HUES6 (cell line): ENCODE measurements around the gene PLCD1.
"Not testable (repeated sequence)": the region's sequence is repeated elsewhere in the genome, so short reads cannot be mapped to it uniquely, and the experiment has no call there.

Source experiments
- H3K27ac ChIP-seq: 2 replicates; pipeline ENCODE4 v1.7.0; 2013; ENCODE audit warnings: low read depth, mild to moderate bottlenecking, low read length, inconsistent platforms
- H3K27me3 ChIP-seq: 2 replicates; pipeline ENCODE4 v1.6.1; 2013; ENCODE audit warnings: low read length; ENCODE audit not compliant: control insufficient read depth, insufficient read depth
- H3K36me3 ChIP-seq: 2 replicates; pipeline ENCODE4 v1.6.1; 2013; ENCODE audit warnings: low read length; ENCODE audit not compliant: control insufficient read depth, insufficient read depth
- H3K4me1 ChIP-seq: 2 replicates; pipeline ENCODE4 v1.6.1; 2013; ENCODE audit warnings: low read length; ENCODE audit not compliant: control insufficient read depth, insufficient read depth
- H3K4me3 ChIP-seq: 2 replicates; pipeline ENCODE4 v1.5.1; 2013; ENCODE audit warnings: low read depth, low read length
- H3K9ac ChIP-seq: one replicate; pipeline ENCODE4 v1.6.1; 2013; ENCODE audit warnings: mild to moderate bottlenecking, low read length
- H3K9me3 ChIP-seq: 2 replicates; pipeline ENCODE4 v1.6.1; 2013; ENCODE audit warnings: low read depth, low read length; ENCODE audit not compliant: control insufficient read depth, insufficient read depth

PLCD1 gene

GRCh38 chr3:38029400-38030125, at the start of gene PLCD1:
TSS of gene PLCD1 (minus strand) at chr3:38029642. CDS start at chr3:38029539, 103 bp downstream.
- H3K27me3 ChIP-seq: peaks cover 70% of the 10 kb centered on the region
- peak within 1 kb of the TSS; percentile 77 for H3K4me3 ChIP-seq

GRCh38 chr3:38077073-38077472, 47.6 kb upstream of the PLCD1 start:
- H3K27me3 ChIP-seq, H3K4me1 ChIP-seq, H3K4me3 ChIP-seq, H3K27ac ChIP-seq, H3K9ac ChIP-seq: not testable (repeated sequence)
- Histone ChIP-seq H3K36me3 (peaks cover 11% of the 10 kb centered on the region; the same call in 1 of the 2 replicates), H3K9me3 (peaks cover 17% of the 10 kb centered on the region)

More at GRCh38 chr3:38029400-38030125, at the start of gene PLCD1:
- H3K9ac ChIP-seq: peak within 1 kb of the TSS; percentile 63
- no peak within 1 kb of the TSS for H3K27ac ChIP-seq
- no peaks in the 10 kb centered on the region for H3K9me3 ChIP-seq
- peaks cover 22% of the 10 kb centered on the region for H3K4me1 ChIP-seq
- H3K36me3 ChIP-seq: no peaks in the 10 kb centered on the region

GRCh38 chr3:38070013-38070412, 40.6 kb upstream of the PLCD1 start:
- H3K9ac ChIP-seq: no peak overlapping the region
- peaks cover 6% of the 10 kb centered on the region for H3K4me1 ChIP-seq
- H3K27me3 ChIP-seq: no peaks in the 10 kb centered on the region
- no peak overlapping the region; the same call in 1 of the 2 replicates for H3K4me3 ChIP-seq
- H3K36me3 ChIP-seq: peaks cover 29% of the 10 kb centered on the region; the same call in 1 of the 2 replicates
- peaks cover 45% of the 10 kb centered on the region for H3K9me3 ChIP-seq
- no peak overlapping the region for H3K27ac ChIP-seq

GRCh38 chr3:38067508-38068233, 38.2 kb upstream of the PLCD1 start:
- Histone ChIP-seq H3K9me3 (peaks cover 37% of the 10 kb centered on the region), H3K27me3 (no peaks in the 10 kb centered on the region), H3K36me3 (peaks cover 20% of the 10 kb centered on the region; the same call in 1 of the 2 replicates), H3K9ac (no peak overlapping the region), H3K27ac (no peak overlapping the region), H3K4me3 (no peak overlapping the region), H3K4me1 (peaks cover 6% of the 10 kb centered on the region)

GRCh38 chr3:38064453-38064852, 35.0 kb upstream of the PLCD1 start:
- H3K9ac ChIP-seq, H3K36me3 ChIP-seq, H3K27ac ChIP-seq, H3K4me1 ChIP-seq, H3K4me3 ChIP-seq, H3K27me3 ChIP-seq: not testable (repeated sequence)
- peaks cover 40% of the 10 kb centered on the region for H3K9me3 ChIP-seq

- H3K9ac ChIP-seq: no peak overlapping the region
- no peaks in the 10 kb centered on the region for H3K27me3 ChIP-seq
- no peak overlapping the region for H3K4me3 ChIP-seq
- no peaks in the 10 kb centered on the region for H3K4me1 ChIP-seq
- no peak overlapping the region for H3K27ac ChIP-seq
- peaks cover 6% of the 10 kb centered on the region; the same call in 1 of the 2 replicates for H3K36me3 ChIP-seq
- H3K9me3 ChIP-seq: peaks cover 38% of the 10 kb centered on the region
Measured at GRCh38 chr3:38062809-38063208, 33.4 kb upstream of the PLCD1 start.

- Histone ChIP-seq H3K4me3 (no peak overlapping the region), H3K27me3 (no peaks in the 10 kb centered on the region), H3K27ac (no peak overlapping the region), H3K9me3 (peaks cover 15% of the 10 kb centered on the region; the same call in 1 of the 2 replicates), H3K4me1 (no peaks in the 10 kb centered on the region), H3K36me3 (no peaks in the 10 kb centered on the region), H3K9ac (no peak overlapping the region)
Measured at GRCh38 chr3:38059591-38059990, 30.1 kb upstream of the PLCD1 start.

GRCh38 chr3:38059148-38059547, 29.7 kb upstream of the PLCD1 start:
- no peak overlapping the region for H3K9ac ChIP-seq
- H3K4me3 ChIP-seq: no peak overlapping the region
- H3K27me3 ChIP-seq: no peaks in the 10 kb centered on the region

GRCh38 chr3:38054499-38055001, 25.1 kb upstream of the PLCD1 start:
- no peaks in the 10 kb centered on the region for H3K4me1 ChIP-seq
- H3K27me3 ChIP-seq: no peaks in the 10 kb centered on the region
- no peak overlapping the region for H3K4me3 ChIP-seq
- H3K27ac ChIP-seq: no peak overlapping the region
- H3K9me3 ChIP-seq: peaks cover 23% of the 10 kb centered on the region
- no peaks in the 10 kb centered on the region for H3K36me3 ChIP-seq
- no peak overlapping the region for H3K9ac ChIP-seq

More at GRCh38 chr3:38059148-38059547, 29.7 kb upstream of the PLCD1 start:
- Histone ChIP-seq H3K9me3 (peaks cover 16% of the 10 kb centered on the region; the same call in 1 of the 2 replicates), H3K36me3 (no peaks in the 10 kb centered on the region), H3K4me1 (no peaks in the 10 kb centered on the region), H3K27ac (no peak overlapping the region)

- H3K27ac ChIP-seq, H3K4me3 ChIP-seq, H3K9ac ChIP-seq, H3K4me1 ChIP-seq, H3K27me3 ChIP-seq, H3K36me3 ChIP-seq: not testable (repeated sequence)
- peaks cover 23% of the 10 kb centered on the region for H3K9me3 ChIP-seq
Measured at GRCh38 chr3:38053813-38054498, 24.5 kb upstream of the PLCD1 start.
